Measurements from ENCODE around the gene TCTN1.

DNA sequence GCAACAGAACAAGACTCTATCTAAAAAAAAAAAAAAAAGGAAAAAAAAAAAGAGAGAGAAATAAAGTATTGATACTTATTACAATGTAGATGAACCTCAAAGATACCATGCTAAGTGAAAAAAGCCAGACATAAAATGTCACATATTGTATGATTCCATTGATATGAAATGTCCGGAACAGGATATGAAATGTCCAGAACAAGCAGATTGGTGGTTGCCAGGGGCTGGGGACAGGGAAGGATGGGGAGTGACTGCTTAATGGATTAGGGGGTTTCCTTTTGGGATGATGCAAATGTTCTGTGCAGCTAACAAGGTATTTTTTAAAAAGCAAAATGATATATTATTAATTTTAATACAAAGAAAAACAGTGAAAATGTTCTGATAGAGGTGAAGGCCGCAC lies 70.0 kb downstream of the TCTN1 start:
- TF ChIP-seq, protein P1, sequence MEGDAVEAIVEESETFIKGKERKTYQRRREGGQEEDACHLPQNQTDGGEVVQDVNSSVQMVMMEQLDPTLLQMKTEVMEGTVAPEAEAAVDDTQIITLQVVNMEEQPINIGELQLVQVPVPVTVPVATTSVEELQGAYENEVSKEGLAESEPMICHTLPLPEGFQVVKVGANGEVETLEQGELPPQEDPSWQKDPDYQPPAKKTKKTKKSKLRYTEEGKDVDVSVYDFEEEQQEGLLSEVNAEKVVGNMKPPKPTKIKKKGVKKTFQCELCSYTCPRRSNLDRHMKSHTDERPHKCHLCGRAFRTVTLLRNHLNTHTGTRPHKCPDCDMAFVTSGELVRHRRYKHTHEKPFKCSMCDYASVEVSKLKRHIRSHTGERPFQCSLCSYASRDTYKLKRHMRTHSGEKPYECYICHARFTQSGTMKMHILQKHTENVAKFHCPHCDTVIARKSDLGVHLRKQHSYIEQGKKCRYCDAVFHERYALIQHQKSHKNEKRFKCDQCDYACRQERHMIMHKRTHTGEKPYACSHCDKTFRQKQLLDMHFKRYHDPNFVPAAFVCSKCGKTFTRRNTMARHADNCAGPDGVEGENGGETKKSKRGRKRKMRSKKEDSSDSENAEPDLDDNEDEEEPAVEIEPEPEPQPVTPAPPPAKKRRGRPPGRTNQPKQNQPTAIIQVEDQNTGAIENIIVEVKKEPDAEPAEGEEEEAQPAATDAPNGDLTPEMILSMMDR (conservative IDR thresholded peaks at IDR 0.05) = no peak
- TF ChIP-seq EZH2 (IDR thresholded peaks at IDR 0.05; ENCODE audit: low read depth) = no peak

All from PC-9 (cell line).